Measurements from ENCODE around the gene DTX3L.

Gene DTX3L

DNA sequence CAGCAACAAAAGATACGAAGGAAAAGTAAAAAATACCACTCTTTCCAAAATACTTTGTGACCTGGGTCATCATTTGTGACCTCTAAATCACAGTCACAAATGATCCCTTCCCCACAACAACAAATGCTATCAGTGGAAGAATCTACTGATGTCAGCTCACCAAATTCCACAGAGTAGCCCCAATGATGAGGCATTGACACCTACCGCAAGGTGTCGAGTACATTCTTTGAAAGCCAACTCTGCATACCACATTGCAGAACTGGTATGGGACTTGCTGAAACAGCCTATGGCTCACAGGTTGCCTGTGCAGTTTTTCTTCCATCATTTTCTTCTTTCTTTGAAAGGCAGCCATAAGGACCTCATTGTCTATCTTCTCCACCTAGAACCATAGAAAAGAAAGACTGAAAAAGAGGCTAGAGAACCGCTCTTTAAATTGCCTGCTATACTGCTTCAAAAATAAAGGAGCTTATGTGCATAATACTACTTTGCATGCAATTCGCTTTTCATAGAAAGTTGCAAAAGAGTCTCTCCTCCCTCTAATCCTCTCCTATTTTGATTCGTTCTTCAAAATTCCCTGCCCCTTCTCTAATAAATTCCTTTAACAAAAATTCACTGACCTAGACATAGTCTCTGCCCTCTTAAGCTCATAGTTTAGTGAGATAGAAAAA lies 28.0 kb upstream of the DTX3L start:
- H3K4me1 ChIP-seq (ENCODE audit: control insufficient read depth in 5 of 5, insufficient read depth in 5 of 5, low read length in 5 of 5), result peaks cover 0 to 3% (median 0%) of the 10 kb centered on the region in 5 donors
- peaks cover 46 to 86% (median 73%) of the 10 kb centered on the region in 5 donors for H3K36me3 ChIP-seq (ENCODE audit: control insufficient read depth in 5 of 5, insufficient read depth in 5 of 5, low read length in 5 of 5)

DNA sequence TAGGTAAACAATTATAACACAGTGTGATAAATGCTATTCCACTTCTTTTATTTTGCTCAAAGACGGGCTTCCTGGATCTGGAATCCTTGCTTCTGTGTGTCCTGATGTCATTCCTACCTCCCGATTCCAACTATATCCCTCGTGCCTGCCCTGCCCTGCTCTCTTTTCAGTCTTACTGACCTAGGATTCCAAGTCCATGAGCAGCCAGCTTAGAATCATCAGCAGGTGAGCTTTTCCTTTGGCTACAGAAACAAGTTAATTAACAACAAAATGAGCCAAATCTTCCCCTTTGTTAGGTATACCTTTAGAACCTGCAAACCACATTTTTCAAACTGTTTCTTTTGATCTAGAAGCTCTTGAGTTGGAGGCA lies 27.5 kb upstream of the DTX3L start:
- H3K4me1 ChIP-seq (ENCODE audit: control insufficient read depth in 5 of 5, insufficient read depth in 5 of 5, low read length in 5 of 5), result peaks cover 0 to 3% (median 0%) of the 10 kb centered on the region in 5 donors
- H3K9me3 ChIP-seq (ENCODE audit: control insufficient read depth in 5 of 5, low read length in 5 of 5), result no peaks in the 10 kb centered on the region
- no peak overlapping the region for H3K27ac ChIP-seq (ENCODE audit: low read depth, low read length)
- no peak overlapping the region for H3K9ac ChIP-seq (ENCODE audit: low read length in 5 of 5)
- H3K36me3 ChIP-seq (ENCODE audit: control insufficient read depth in 5 of 5, insufficient read depth in 5 of 5, low read length in 5 of 5), result peaks cover 47 to 84% (median 75%) of the 10 kb centered on the region in 5 donors
- no peak overlapping the region for H3K4me3 ChIP-seq (ENCODE audit: low read depth in 1 of 5, low read length in 5 of 5)
- no peaks in the 10 kb centered on the region for H3K27me3 ChIP-seq (ENCODE audit: control insufficient read depth in 5 of 5, insufficient read depth in 4 of 5, low read length in 5 of 5)

More for the DNA sequence above, 28.0 kb upstream of the DTX3L start:
- H3K9ac ChIP-seq (ENCODE audit: low read length in 5 of 5), result no peak overlapping the region
- H3K27ac ChIP-seq (ENCODE audit: low read depth, low read length), result no peak overlapping the region
- no peak overlapping the region for H3K4me3 ChIP-seq (ENCODE audit: low read depth in 1 of 5, low read length in 5 of 5)
- H3K27me3 ChIP-seq (ENCODE audit: control insufficient read depth in 5 of 5, insufficient read depth in 4 of 5, low read length in 5 of 5), result no peaks in the 10 kb centered on the region
- H3K9me3 ChIP-seq (ENCODE audit: control insufficient read depth in 5 of 5, low read length in 5 of 5), result no peaks in the 10 kb centered on the region

DNA sequence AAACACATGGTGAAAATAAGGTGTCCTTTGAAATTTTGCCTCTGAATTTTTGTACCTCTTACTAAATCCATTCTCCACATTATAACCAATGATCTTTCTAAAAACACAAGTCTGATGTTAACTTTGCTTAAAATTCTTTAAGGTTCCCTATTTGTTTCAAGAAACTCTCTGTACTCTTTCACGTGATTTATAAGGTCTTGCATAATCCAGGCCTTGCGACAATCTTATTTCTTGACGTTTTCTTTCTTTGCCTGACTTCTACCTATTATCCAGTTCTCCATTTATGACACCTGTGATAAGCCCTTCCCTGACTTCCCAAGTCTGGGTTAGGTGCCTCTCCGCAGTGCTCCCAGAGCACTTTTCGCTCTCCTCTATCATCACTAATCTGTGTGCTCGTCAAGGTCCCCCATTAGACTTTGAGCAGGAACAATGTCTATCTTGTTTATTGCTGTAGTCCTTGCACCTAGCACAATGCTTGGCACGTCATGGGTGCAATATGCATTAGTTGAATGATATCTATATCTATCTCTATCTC lies 25.1 kb upstream of the DTX3L start:
- Histone ChIP-seq H3K27me3 (ENCODE audit: control insufficient read depth in 5 of 5, insufficient read depth in 4 of 5, low read length in 5 of 5) (no peaks in the 10 kb centered on the region), H3K27ac (ENCODE audit: low read depth, low read length) (no peak overlapping the region), H3K4me3 (ENCODE audit: low read depth in 1 of 5, low read length in 5 of 5) (no peak overlapping the region), H3K9me3 (ENCODE audit: control insufficient read depth in 5 of 5, low read length in 5 of 5) (no peaks in the 10 kb centered on the region), H3K9ac (ENCODE audit: low read length in 5 of 5) (no peak overlapping the region), H3K36me3 (ENCODE audit: control insufficient read depth in 5 of 5, insufficient read depth in 5 of 5, low read length in 5 of 5) (peaks cover 24 to 74% (median 57%) of the 10 kb centered on the region in 5 donors), H3K4me1 (ENCODE audit: control insufficient read depth in 5 of 5, insufficient read depth in 5 of 5, low read length in 5 of 5) (peaks cover 0 to 3% (median 0%) of the 10 kb centered on the region in 5 donors)

DNA sequence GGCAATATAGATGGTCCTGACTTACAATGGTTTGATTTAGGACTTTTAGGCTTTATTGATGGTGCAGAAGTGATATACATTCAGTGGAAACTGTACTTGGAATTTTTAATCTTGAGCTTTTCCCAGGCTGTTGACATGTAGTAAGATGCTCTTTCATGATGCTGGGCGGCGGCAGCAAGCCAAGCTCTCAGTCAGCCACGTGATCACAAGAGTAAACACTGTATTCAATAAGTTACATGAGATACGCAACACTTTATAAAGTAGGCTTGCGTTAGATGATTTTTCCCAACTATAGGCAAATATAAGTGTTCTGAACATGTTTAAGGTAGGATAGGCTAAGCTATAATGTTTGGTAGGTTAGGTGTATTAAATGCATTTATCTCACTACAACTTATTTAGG lies 18.0 kb upstream of the DTX3L start:
- H3K36me3 ChIP-seq (ENCODE audit: control insufficient read depth in 5 of 5, insufficient read depth in 5 of 5, low read length in 5 of 5), result peaks cover 24 to 80% (median 64%) of the 10 kb centered on the region in 5 donors
- no peak overlapping the region for H3K9ac ChIP-seq (ENCODE audit: low read length in 5 of 5)

DNA sequence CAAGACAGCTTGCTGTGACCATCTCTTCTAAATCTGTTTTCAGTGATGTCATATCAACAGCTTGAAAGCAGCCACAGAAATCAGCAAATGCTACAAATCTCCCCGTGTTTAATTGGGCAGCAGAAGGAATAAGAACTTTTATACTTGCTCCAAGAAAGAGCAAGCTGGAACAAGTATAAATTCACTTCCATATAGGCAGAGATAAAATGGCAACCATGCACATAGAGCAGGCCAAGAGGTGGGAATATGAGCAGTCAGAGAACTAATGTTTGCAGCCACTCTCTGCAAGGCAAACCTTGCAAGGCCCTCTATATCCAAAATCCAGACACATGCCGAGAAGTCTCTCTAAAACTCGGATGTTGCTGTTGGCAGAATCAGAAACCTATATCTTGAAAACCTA lies 16.1 kb upstream of the DTX3L start:
- H3K27ac ChIP-seq (ENCODE audit: low read depth, low read length), result no peak overlapping the region
- H3K4me1 ChIP-seq (ENCODE audit: control insufficient read depth in 5 of 5, insufficient read depth in 5 of 5, low read length in 5 of 5), result no peaks in the 10 kb centered on the region
- no peaks in the 10 kb centered on the region for H3K27me3 ChIP-seq (ENCODE audit: control insufficient read depth in 5 of 5, insufficient read depth in 4 of 5, low read length in 5 of 5)
- H3K4me3 ChIP-seq (ENCODE audit: low read depth in 1 of 5, low read length in 5 of 5), result no peak overlapping the region
- H3K36me3 ChIP-seq (ENCODE audit: control insufficient read depth in 5 of 5, insufficient read depth in 5 of 5, low read length in 5 of 5), result peaks cover 28 to 84% (median 66%) of the 10 kb centered on the region in 5 donors
- H3K9me3 ChIP-seq (ENCODE audit: control insufficient read depth in 5 of 5, low read length in 5 of 5), result no peaks in the 10 kb centered on the region
- H3K9ac ChIP-seq (ENCODE audit: low read length in 5 of 5), result no peak overlapping the region

More for the DNA sequence above, 18.0 kb upstream of the DTX3L start:
- no peaks in the 10 kb centered on the region for H3K9me3 ChIP-seq (ENCODE audit: control insufficient read depth in 5 of 5, low read length in 5 of 5)
- H3K4me1 ChIP-seq (ENCODE audit: control insufficient read depth in 5 of 5, insufficient read depth in 5 of 5, low read length in 5 of 5), result no peaks in the 10 kb centered on the region
- no peak overlapping the region for H3K4me3 ChIP-seq (ENCODE audit: low read depth in 1 of 5, low read length in 5 of 5)
- no peak overlapping the region for H3K27ac ChIP-seq (ENCODE audit: low read depth, low read length)
- no peaks in the 10 kb centered on the region for H3K27me3 ChIP-seq (ENCODE audit: control insufficient read depth in 5 of 5, insufficient read depth in 4 of 5, low read length in 5 of 5)

DNA sequence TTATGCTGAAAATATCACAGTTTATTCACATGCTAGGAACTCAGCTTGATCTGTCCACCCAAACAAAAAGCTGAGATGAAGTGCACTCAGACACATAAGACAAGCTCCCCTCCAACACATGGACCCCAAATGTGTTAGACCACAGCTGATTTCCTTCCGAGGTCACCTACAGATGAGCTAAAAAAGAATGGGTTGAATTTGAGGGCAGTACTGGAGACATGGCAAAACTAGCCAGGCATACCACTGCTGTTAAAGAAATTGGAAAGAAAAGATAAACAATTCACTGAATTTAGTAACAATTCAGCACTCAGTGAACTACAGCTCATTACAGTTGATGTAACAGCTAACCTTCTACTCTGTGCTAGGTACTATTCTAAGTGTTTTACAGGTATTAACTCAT lies 15.5 kb upstream of the DTX3L start:
- Histone ChIP-seq H3K27me3 (ENCODE audit: control insufficient read depth in 5 of 5, insufficient read depth in 4 of 5, low read length in 5 of 5) (no peaks in the 10 kb centered on the region), H3K9ac (ENCODE audit: low read length in 5 of 5) (no peak overlapping the region), H3K4me1 (ENCODE audit: control insufficient read depth in 5 of 5, insufficient read depth in 5 of 5, low read length in 5 of 5) (no peaks in the 10 kb centered on the region), H3K27ac (ENCODE audit: low read depth, low read length) (no peak overlapping the region), H3K4me3 (ENCODE audit: low read depth in 1 of 5, low read length in 5 of 5) (no peak overlapping the region), H3K36me3 (ENCODE audit: control insufficient read depth in 5 of 5, insufficient read depth in 5 of 5, low read length in 5 of 5) (peaks cover 28 to 87% (median 69%) of the 10 kb centered on the region in 5 donors), H3K9me3 (ENCODE audit: control insufficient read depth in 5 of 5, low read length in 5 of 5) (no peaks in the 10 kb centered on the region)

DNA sequence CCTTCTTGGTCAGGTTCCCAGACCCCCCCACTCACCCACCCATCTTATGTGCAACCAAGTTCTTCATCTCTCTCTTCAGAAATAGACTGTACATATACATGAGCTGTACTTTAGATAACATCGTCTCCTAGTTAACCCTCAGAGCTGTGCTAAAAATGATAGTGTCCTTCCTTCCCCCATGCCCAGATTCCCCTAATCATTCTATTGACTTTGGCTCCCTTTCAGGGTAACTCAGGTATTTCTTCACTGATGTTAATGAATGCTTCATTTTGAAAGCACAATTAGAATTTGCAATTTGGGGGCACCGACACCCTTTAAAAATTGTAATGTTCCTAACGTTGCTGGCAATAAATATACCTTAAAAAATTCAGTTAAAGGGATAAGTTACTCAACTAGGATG lies 11.0 kb upstream of the DTX3L start:
- no peaks in the 10 kb centered on the region for H3K4me1 ChIP-seq (ENCODE audit: control insufficient read depth in 5 of 5, insufficient read depth in 5 of 5, low read length in 5 of 5)
- peaks cover 24 to 81% (median 70%) of the 10 kb centered on the region in 5 donors for H3K36me3 ChIP-seq (ENCODE audit: control insufficient read depth in 5 of 5, insufficient read depth in 5 of 5, low read length in 5 of 5)

DNA sequence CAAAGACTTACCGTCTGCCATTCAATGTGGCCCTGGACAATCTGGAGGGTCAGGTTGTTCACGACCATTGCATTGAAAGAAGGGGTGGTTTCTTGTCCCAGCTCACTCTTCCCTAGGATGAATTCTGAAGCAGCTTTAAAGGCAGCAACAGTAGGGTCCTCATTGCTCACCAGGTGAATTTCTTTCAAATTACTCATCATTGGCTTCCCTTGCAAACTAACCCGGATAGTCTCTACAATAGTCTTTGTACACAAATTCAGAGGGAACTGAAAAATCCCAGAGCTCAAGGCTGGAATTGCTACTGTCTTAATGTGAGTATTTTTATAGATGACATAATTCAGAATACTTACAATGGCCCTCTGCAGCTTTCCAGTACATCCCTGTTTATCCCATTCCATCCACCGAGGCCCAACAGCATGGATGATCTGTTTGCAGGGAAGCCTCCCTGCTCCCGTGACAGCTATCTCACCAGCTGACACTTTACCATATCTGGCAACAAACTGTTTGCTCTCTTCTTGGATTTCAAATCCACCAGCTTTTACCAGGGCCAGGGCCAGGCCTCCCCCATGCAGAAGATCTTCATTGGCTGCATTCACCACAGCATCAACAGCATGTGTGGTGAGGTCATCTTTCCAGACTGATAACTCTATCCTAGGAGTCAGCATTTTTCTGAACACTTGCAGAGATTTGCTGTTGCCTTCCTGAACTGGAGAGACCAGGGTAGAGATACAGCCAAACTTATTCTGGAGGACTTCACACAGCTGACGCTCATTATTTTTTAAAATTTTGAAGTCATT lies 8.7 kb upstream of the DTX3L start:
- Histone ChIP-seq H3K9ac (ENCODE audit: low read length in 5 of 5) (no peak overlapping the region), H3K27me3 (ENCODE audit: control insufficient read depth in 5 of 5, insufficient read depth in 4 of 5, low read length in 5 of 5) (no peaks in the 10 kb centered on the region), H3K4me3 (ENCODE audit: low read depth in 1 of 5, low read length in 5 of 5) (no peak overlapping the region), H3K27ac (ENCODE audit: low read depth, low read length) (no peak overlapping the region), H3K9me3 (ENCODE audit: control insufficient read depth in 5 of 5, low read length in 5 of 5) (no peaks in the 10 kb centered on the region), H3K36me3 (ENCODE audit: control insufficient read depth in 5 of 5, insufficient read depth in 5 of 5, low read length in 5 of 5) (peaks cover 31 to 73% (median 62%) of the 10 kb centered on the region in 5 donors), H3K4me1 (ENCODE audit: control insufficient read depth in 5 of 5, insufficient read depth in 5 of 5, low read length in 5 of 5) (no peaks in the 10 kb centered on the region)

More for the DNA sequence above, 11.0 kb upstream of the DTX3L start:
- no peaks in the 10 kb centered on the region for H3K9me3 ChIP-seq (ENCODE audit: control insufficient read depth in 5 of 5, low read length in 5 of 5)
- no peak overlapping the region for H3K4me3 ChIP-seq (ENCODE audit: low read depth in 1 of 5, low read length in 5 of 5)
- H3K27ac ChIP-seq (ENCODE audit: low read depth, low read length), result no peak overlapping the region
- no peaks in the 10 kb centered on the region for H3K27me3 ChIP-seq (ENCODE audit: control insufficient read depth in 5 of 5, insufficient read depth in 4 of 5, low read length in 5 of 5)
- H3K9ac ChIP-seq (ENCODE audit: low read length in 5 of 5), result no peak overlapping the region

DNA sequence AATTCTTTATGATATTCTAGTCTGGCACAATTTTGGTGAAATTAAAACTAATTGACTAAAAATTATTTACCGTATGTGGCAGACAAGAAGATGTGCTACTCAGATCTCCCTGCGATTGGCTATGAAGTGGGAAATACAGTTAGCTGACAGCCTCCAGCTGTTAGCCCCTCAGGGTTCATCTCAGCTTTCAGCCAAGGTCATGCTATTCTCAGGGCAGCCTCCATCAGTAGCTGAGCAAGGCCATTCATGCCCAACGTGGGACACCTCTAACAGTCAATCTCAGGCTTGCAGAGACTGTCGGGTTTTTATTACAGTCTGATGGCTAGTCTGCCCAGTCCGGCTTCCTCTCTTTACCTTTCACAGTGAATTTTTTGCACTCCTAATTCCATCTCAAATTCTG lies 6.8 kb upstream of the DTX3L start:
- no peaks in the 10 kb centered on the region for H3K9me3 ChIP-seq (ENCODE audit: control insufficient read depth in 5 of 5, low read length in 5 of 5)
- H3K27ac ChIP-seq (ENCODE audit: low read depth, low read length), result no peak overlapping the region
- no peak overlapping the region for H3K4me3 ChIP-seq (ENCODE audit: low read depth in 1 of 5, low read length in 5 of 5)
- H3K9ac ChIP-seq (ENCODE audit: low read length in 5 of 5), result no peak overlapping the region
- peaks cover 0 to 6% (median 2%) of the 10 kb centered on the region in 5 donors for H3K4me1 ChIP-seq (ENCODE audit: control insufficient read depth in 5 of 5, insufficient read depth in 5 of 5, low read length in 5 of 5)
- peaks cover 26 to 59% (median 54%) of the 10 kb centered on the region in 5 donors for H3K36me3 ChIP-seq (ENCODE audit: control insufficient read depth in 5 of 5, insufficient read depth in 5 of 5, low read length in 5 of 5)
- no peaks in the 10 kb centered on the region for H3K27me3 ChIP-seq (ENCODE audit: control insufficient read depth in 5 of 5, insufficient read depth in 4 of 5, low read length in 5 of 5)

DNA sequence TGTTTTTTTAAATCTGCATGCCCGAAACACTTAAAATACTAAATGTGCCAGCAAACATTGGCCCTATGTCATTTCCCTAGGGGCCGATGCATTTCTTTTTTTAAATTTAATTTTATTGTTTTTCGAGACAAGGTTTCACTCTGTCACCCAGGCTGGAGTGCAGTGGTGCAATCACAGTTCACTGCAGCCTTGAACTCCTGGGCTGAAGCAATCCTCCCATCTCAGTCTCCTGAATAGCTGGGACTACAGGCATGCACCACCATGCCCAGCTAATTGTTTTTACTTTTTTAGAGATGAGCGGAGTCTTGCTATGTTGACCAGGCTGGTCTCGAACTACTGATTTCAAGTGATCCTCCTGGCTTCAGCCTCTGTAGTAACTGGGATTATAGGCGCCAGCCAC lies 5.5 kb upstream of the DTX3L start:
- Histone ChIP-seq H3K27me3 (ENCODE audit: control insufficient read depth in 5 of 5, insufficient read depth in 4 of 5, low read length in 5 of 5) (no peaks in the 10 kb centered on the region), H3K36me3 (ENCODE audit: control insufficient read depth in 5 of 5, insufficient read depth in 5 of 5, low read length in 5 of 5) (peaks cover 17 to 50% (median 48%) of the 10 kb centered on the region in 5 donors), H3K4me3 (ENCODE audit: low read depth in 1 of 5, low read length in 5 of 5) (no peak overlapping the region), H3K4me1 (ENCODE audit: control insufficient read depth in 5 of 5, insufficient read depth in 5 of 5, low read length in 5 of 5) (peaks cover 2 to 18% (median 10%) of the 10 kb centered on the region in 5 donors), H3K9me3 (ENCODE audit: control insufficient read depth in 5 of 5, low read length in 5 of 5) (no peaks in the 10 kb centered on the region), H3K27ac (ENCODE audit: low read depth, low read length) (no peak overlapping the region), H3K9ac (ENCODE audit: low read length in 5 of 5) (no peak overlapping the region)
